H9 (cell line): Measurements from ENCODE around the gene WDR27. TPM values are rescaled to one million over a fixed set of nuclear protein-coding genes. Genes with fewer than 3 reads are reported as not detected.

ENCODE experiments used
- DNase-seq: peaks from one replicate; pipeline ENCODE4 v3.0.0-alpha.2; 2017
- H2AFZ ChIP-seq: one replicate; pipeline ENCODE4 v1.6.1; 2013; ENCODE audit warnings: mild to moderate bottlenecking, low read length, control low read depth, moderate library complexity
- H2AK5ac ChIP-seq: 2 replicates; pipeline ENCODE4 v1.6.1; 2013; ENCODE audit warnings: low read length, control low read depth, mixed read lengths; ENCODE audit not compliant: insufficient read length
- H2BK120ac ChIP-seq: one replicate; pipeline ENCODE4 v1.6.1; 2013; ENCODE audit warnings: low read depth, mild to moderate bottlenecking, low read length, control low read depth, inconsistent platforms; ENCODE audit not compliant: poor library complexity, severe bottlenecking
- H2BK12ac ChIP-seq: 2 replicates; pipeline ENCODE4 v1.6.1; 2013; ENCODE audit warnings: low read length, control low read depth, mixed read lengths, low read depth; ENCODE audit not compliant: insufficient read length
- H2BK15ac ChIP-seq: 2 replicates; pipeline ENCODE4 v1.6.1; 2013; ENCODE audit warnings: low read depth, low read length, control low read depth
- H2BK20ac ChIP-seq: one replicate; pipeline ENCODE4 v1.6.1; 2013; ENCODE audit warnings: low read depth, mild to moderate bottlenecking, low read length, control low read depth, inconsistent platforms; ENCODE audit not compliant: poor library complexity, severe bottlenecking
- H2BK5ac ChIP-seq: 2 replicates; pipeline ENCODE4 v1.6.1; 2013; ENCODE audit warnings: low read length, control low read depth, mixed read lengths; ENCODE audit not compliant: insufficient read length
- H3K14ac ChIP-seq: 2 replicates; pipeline ENCODE4 v1.6.1; 2013; ENCODE audit warnings: low read length, control low read depth; ENCODE audit not compliant: insufficient read depth
- H3K18ac ChIP-seq: 2 replicates; pipeline ENCODE4 v1.6.1; 2013; ENCODE audit warnings: low read depth, mild to moderate bottlenecking, mixed read lengths, low read length, control low read depth; ENCODE audit not compliant: insufficient read length
- H3K23ac ChIP-seq: 2 replicates; pipeline ENCODE4 v1.6.1; 2013; ENCODE audit warnings: low read length, control low read depth, mixed read lengths, low read depth; ENCODE audit not compliant: insufficient read length
- H3K23me2 ChIP-seq: 2 replicates; pipeline ENCODE4 v1.6.1; 2013; ENCODE audit warnings: low read depth, mild to moderate bottlenecking, mixed read lengths, low read length, control low read depth; ENCODE audit not compliant: insufficient read length, poor library complexity, severe bottlenecking
- H3K27ac ChIP-seq: 2 replicates; pipeline ENCODE4 v1.5.1; 2013; ENCODE audit warnings: low read length, control low read depth, mixed read lengths, low read depth; ENCODE audit not compliant: insufficient read length
- H3K27me3 ChIP-seq: 2 replicates; pipeline ENCODE4 v1.6.1; 2013; ENCODE audit warnings: low read length, control low read depth, inconsistent platforms; ENCODE audit not compliant: insufficient read depth
- H3K4ac ChIP-seq: 2 replicates; pipeline ENCODE4 v1.6.1; 2013; ENCODE audit warnings: low read depth, mild to moderate bottlenecking, control low read depth, inconsistent platforms, low read length, moderate library complexity
- H3K4me1 ChIP-seq: 2 replicates; pipeline ENCODE4 v1.6.1; 2013; ENCODE audit warnings: low read length, control low read depth, inconsistent platforms; ENCODE audit not compliant: insufficient read depth
- H3K4me2 ChIP-seq: 2 replicates; pipeline ENCODE4 v1.6.1; 2013; ENCODE audit warnings: low read length, control low read depth, mixed read lengths; ENCODE audit not compliant: insufficient read length, insufficient read depth
- H3K56ac ChIP-seq: 2 replicates; pipeline ENCODE4 v1.6.1; 2013; ENCODE audit warnings: low read depth, mild to moderate bottlenecking, mixed read lengths, low read length, control low read depth; ENCODE audit not compliant: insufficient read length
- H3K79me1 ChIP-seq: 2 replicates; pipeline ENCODE4 v1.6.1; 2013; ENCODE audit warnings: low read depth, mild to moderate bottlenecking, moderate library complexity, low read length, control low read depth, inconsistent platforms; ENCODE audit not compliant: insufficient read depth, poor library complexity, severe bottlenecking
- H3K79me2 ChIP-seq: 2 replicates; pipeline ENCODE4 v1.6.1; 2013; ENCODE audit warnings: low read length, control low read depth, inconsistent platforms; ENCODE audit not compliant: insufficient read depth
- H3K9ac ChIP-seq: 2 replicates; pipeline ENCODE4 v1.6.1; 2013; ENCODE audit warnings: low read length, control low read depth, mixed read lengths; ENCODE audit not compliant: insufficient read length; ENCODE audit errors: extremely low read depth
- H3K9me3 ChIP-seq: one replicate; pipeline ENCODE4 v1.6.1; 2013; ENCODE audit warnings: low read depth, low read length, inconsistent platforms; ENCODE audit not compliant: control insufficient read depth
- H3T11ph ChIP-seq: one replicate; pipeline ENCODE4 v1.6.1; 2013; ENCODE audit warnings: mild to moderate bottlenecking, low read length, control low read depth, inconsistent platforms
- H4K20me1 ChIP-seq: one replicate; pipeline ENCODE4 v1.6.1; 2013; ENCODE audit not compliant: control insufficient read depth, insufficient read length, insufficient read depth
- H4K5ac ChIP-seq: 2 replicates; pipeline ENCODE4 v1.6.1; 2013; ENCODE audit warnings: low read depth, mild to moderate bottlenecking, mixed read lengths, low read length, control low read depth; ENCODE audit not compliant: insufficient read length
- H4K8ac ChIP-seq: replicated peaks from 2 replicates; pipeline ENCODE4 v1.6.1; 2013; ENCODE audit warnings: low read length, control low read depth, mixed read lengths, low read depth; ENCODE audit not compliant: insufficient read length
- H4K91ac ChIP-seq: 2 replicates; pipeline ENCODE4 v1.6.1; 2013; ENCODE audit warnings: low read depth, mild to moderate bottlenecking, moderate library complexity, mixed read lengths, low read length, control low read depth; ENCODE audit not compliant: insufficient read length
- H3K27ac Mint-ChIP-seq, 3 experiments: 2 replicates in 2 of 3; 3 replicates in 1 of 3; pipeline ENCODE4 v1.8.0; 2020 to 2021; ENCODE audit warnings: mixed read lengths in 3 of 3, mild to moderate bottlenecking in 1 of 3, moderate library complexity in 1 of 3
- H3K27me3 Mint-ChIP-seq: 2 replicates; pipeline ENCODE4 v1.8.0; 2021; ENCODE audit warnings: low read depth, mild to moderate bottlenecking, moderate library complexity, mixed read lengths
- H3K36me3 Mint-ChIP-seq, 3 experiments: 2 replicates in 2 of 3; 3 replicates in 1 of 3; pipeline ENCODE4 v1.8.0; 2020 to 2021; ENCODE audit warnings: low read depth in 3 of 3, mixed read lengths in 3 of 3; ENCODE audit not compliant: insufficient read depth in 1 of 3
- H3K4me1 Mint-ChIP-seq, 2 experiments: 2 replicates each; pipeline ENCODE4 v1.8.0; 2020; ENCODE audit warnings: mixed read lengths in 2 of 2
- H3K4me3 Mint-ChIP-seq, 2 experiments: 2 replicates in 1 of 2; 3 replicates in 1 of 2; pipeline ENCODE4 v1.8.0; 2020 to 2021; ENCODE audit warnings: mild to moderate bottlenecking in 2 of 2, mixed read lengths in 2 of 2, moderate library complexity in 1 of 2
- H3K9me3 Mint-ChIP-seq, 2 experiments: 2 replicates in 1 of 2; 3 replicates in 1 of 2; pipeline ENCODE4 v1.8.0; 2020; ENCODE audit warnings: mild to moderate bottlenecking in 2 of 2, mixed read lengths in 2 of 2, moderate library complexity in 1 of 2
- CTCF ChIP-seq: fragments of 200-600 bp; sonication (generic); conservative IDR thresholded peaks from 3 replicates; pipeline ENCODE4 v1.8.0; 2021; ENCODE audit warnings: antibody characterized with exemption, mild to moderate bottlenecking
- WGBS: extraction: QIAGEN DNeasy Blood & Tissue Kit; methylation state at CpG from one replicate; pipeline ENCODE4 v1.1.7; 2013; ENCODE audit warnings: missing lambda C conversion rate, low lambda C conversion rate, mixed read lengths; ENCODE audit not compliant: insufficient read length; ENCODE audit errors: extremely low coverage; 5-methylcytosine and 5-hydroxymethylcytosine counted together
- total RNA-seq: library from RNA; stranded (reverse); gene quantifications from 2 replicates; pipeline ENCODE4 v1.2.1, GENCODE V29; 2021

Gene WDR27
- total RNA-seq, 1 experiment from 2014 or later = 48.7 TPM

DNA sequence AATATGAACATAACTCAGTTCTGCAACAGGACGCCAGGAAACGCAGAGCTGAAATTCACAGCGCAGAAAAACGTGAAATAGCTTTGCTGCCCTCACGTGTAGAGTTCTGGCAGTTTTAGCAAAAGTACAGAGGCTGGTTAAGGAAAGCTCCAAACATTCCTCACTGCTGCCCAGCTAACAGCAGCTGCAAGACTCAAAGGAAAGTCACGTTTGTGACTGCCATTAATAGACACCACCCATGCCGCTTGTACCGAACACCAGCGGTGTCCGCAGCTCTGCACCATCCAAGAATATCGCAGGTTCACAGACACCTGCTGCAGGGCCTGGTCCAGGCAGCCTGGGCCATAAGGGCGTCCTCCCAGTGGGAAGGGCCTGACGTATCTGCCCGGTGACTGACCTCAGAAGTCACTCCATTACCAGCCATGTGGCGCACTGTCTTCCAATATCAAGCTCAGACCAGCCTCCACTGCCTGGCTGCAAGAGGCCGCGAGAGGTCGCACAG lies 61.4 kb downstream of the WDR27 start:
- H3K9me3 ChIP-seq = no peaks in the 10 kb centered on the region

More for the DNA sequence above, 61.4 kb downstream of the WDR27 start:
- Histone ChIP-seq H2AK5ac (no peak overlapping the region), H3K18ac (no peak overlapping the region), H3K4me2 (no peak overlapping the region), H3K79me2 (no peaks in the 10 kb centered on the region), H3K14ac (no peak overlapping the region), H3K9ac (no peak overlapping the region), H3T11ph (no peak overlapping the region), H2BK120ac (no peak overlapping the region), H4K8ac (no peak overlapping the region), H3K4me1 (peaks cover 2% of the 10 kb centered on the region; the same call in 1 of the 2 replicates), H2BK15ac (no peak overlapping the region), H4K91ac (no peak overlapping the region), H2BK5ac (no peak overlapping the region), H3K23me2 (no peaks in the 10 kb centered on the region), H3K4ac (no peak overlapping the region), H2AFZ (no peak overlapping the region), H4K5ac (no peak overlapping the region), H3K79me1 (no peaks in the 10 kb centered on the region), H3K56ac (no peak overlapping the region), H4K20me1 (no peaks in the 10 kb centered on the region), H3K27ac (no peak overlapping the region), H3K23ac (no peak overlapping the region), H2BK20ac (no peak overlapping the region), H2BK12ac (no peak overlapping the region), H3K27me3 (no peaks in the 10 kb centered on the region)
- H3K4me1 Mint-ChIP-seq = 0 out of 4 replicates have a peak, but pooled peaks cover 3 to 4% of the 10 kb centered on the region in 2 experiments
- peak; percentile 32 for DNase-seq
- no peak for TF ChIP-seq CTCF
- no peak overlapping the region for H3K4me3 Mint-ChIP-seq
- no peaks in the 10 kb centered on the region for H3K9me3 Mint-ChIP-seq
- no peaks in the 10 kb centered on the region for H3K27me3 Mint-ChIP-seq
- peaks cover 15 to 39% (median 30%) of the 10 kb centered on the region in 3 experiments; a peak in 6 of 7 replicates for H3K36me3 Mint-ChIP-seq
- WGBS = no CpG with 5 or more reads among the region's 18 CpGs
- peak overlapping the region in 1 of 3 experiments; percentile 45; a peak in 1 of 7 replicates for H3K27ac Mint-ChIP-seq
